Activated T-helper 17 cell treated with anti-CD3 and anti-CD28 coated beads, Interleukin-2, amount 50 U/mL, for 72 hours (primary cell): ENCODE data around the gene DIP2A. TPM values are rescaled to one million over a fixed set of nuclear protein-coding genes. Genes with fewer than 3 reads are reported as not detected.
A peak's percentile ranks its signal among the peaks of the same experiment; 100 is the strongest.

ENCODE experiments used
- ATAC-seq: fragments of 150-1000 bp; cut with Tn5 transposase; replicated peaks from 2 replicates; pipeline ENCODE4 v1.10.0; 2021; ENCODE audit warnings: mild to moderate bottlenecking, moderate library complexity
- H3K27ac Mint-ChIP-seq: one replicate; pipeline ENCODE4 v1.8.0; 2022; ENCODE audit warnings: mixed read lengths
- H3K27me3 Mint-ChIP-seq: one replicate; pipeline ENCODE4 v1.8.0; 2022; ENCODE audit warnings: mixed read lengths
- H3K36me3 Mint-ChIP-seq: one replicate; pipeline ENCODE4 v1.8.0; 2022; ENCODE audit warnings: low read depth, mild to moderate bottlenecking, mixed read lengths
- H3K4me1 Mint-ChIP-seq: one replicate; pipeline ENCODE4 v1.8.0; 2022; ENCODE audit warnings: mixed read lengths
- H3K4me3 Mint-ChIP-seq: one replicate; pipeline ENCODE4 v1.8.0; 2022; ENCODE audit warnings: mild to moderate bottlenecking, mixed read lengths
- H3K9me3 Mint-ChIP-seq: one replicate; pipeline ENCODE4 v1.8.0; 2022; ENCODE audit warnings: mixed read lengths
- total RNA-seq, 2 donors: library from RNA; stranded (reverse); gene quantifications; one replicate each; pipeline ENCODE4 v1.2.3, GENCODE V29; 2022

The DIP2A gene
- total RNA-seq, result 10 to 100 TPM; 43.6 to 49.3 TPM

- H3K27me3 Mint-ChIP-seq, result no peaks in the 10 kb centered on the region
- peaks cover 14% of the 10 kb centered on the region for H3K4me1 Mint-ChIP-seq
- ATAC-seq, result peak; percentile 98
- H3K36me3 Mint-ChIP-seq, result peaks cover 24% of the 10 kb centered on the region
- peak within 1 kb of the TSS; percentile 90 for H3K27ac Mint-ChIP-seq
- no peaks in the 10 kb centered on the region for H3K9me3 Mint-ChIP-seq
- peak within 1 kb of the TSS; percentile 86 for H3K4me3 Mint-ChIP-seq
Measured at GRCh38 chr21:46458315-46459023, at the start of gene DIP2A. Gene DIP2A, plus strand, starts transcription at chr21:46458891. Its CDS starts 241 bp downstream, at chr21:46459132.

- H3K27ac Mint-ChIP-seq, result no peak overlapping the region
- no peaks in the 10 kb centered on the region for H3K9me3 Mint-ChIP-seq
- no peaks in the 10 kb centered on the region for H3K27me3 Mint-ChIP-seq
- H3K4me1 Mint-ChIP-seq, result no peaks in the 10 kb centered on the region
- H3K36me3 Mint-ChIP-seq, result peaks cover 42% of the 10 kb centered on the region
- no peak for ATAC-seq
- H3K4me3 Mint-ChIP-seq, result no peak overlapping the region
Measured at GRCh38 chr21:46409641-46410406, 48.9 kb upstream of the DIP2A start.

- H3K4me1 Mint-ChIP-seq, result no peaks in the 10 kb centered on the region
- no peaks in the 10 kb centered on the region for H3K9me3 Mint-ChIP-seq
- peaks cover 44% of the 10 kb centered on the region for H3K36me3 Mint-ChIP-seq
- no peak for ATAC-seq
- H3K4me3 Mint-ChIP-seq, result no peak overlapping the region
- no peaks in the 10 kb centered on the region for H3K27me3 Mint-ChIP-seq
- H3K27ac Mint-ChIP-seq, result no peak overlapping the region
Measured at GRCh38 chr21:46410516-46410915, 48.2 kb upstream of the DIP2A start.

GRCh38 chr21:46411236-46411635 is 47.5 kb upstream of the DIP2A start:
- no peak overlapping the region for H3K27ac Mint-ChIP-seq
- H3K4me1 Mint-ChIP-seq, result no peaks in the 10 kb centered on the region
- H3K4me3 Mint-ChIP-seq, result no peak overlapping the region
- peaks cover 49% of the 10 kb centered on the region for H3K36me3 Mint-ChIP-seq
- H3K27me3 Mint-ChIP-seq, result no peaks in the 10 kb centered on the region
- no peaks in the 10 kb centered on the region for H3K9me3 Mint-ChIP-seq
- no peak for ATAC-seq

GRCh38 chr21:46411691-46412090 is 47.0 kb upstream of the DIP2A start:
- Mint-ChIP-seq H3K9me3 (no peaks in the 10 kb centered on the region), H3K27me3 (no peaks in the 10 kb centered on the region), H3K27ac (no peak overlapping the region), H3K4me1 (no peaks in the 10 kb centered on the region), H3K4me3 (no peak overlapping the region), H3K36me3 (peaks cover 48% of the 10 kb centered on the region)
- no peak for ATAC-seq

- Mint-ChIP-seq H3K36me3 (peaks cover 44% of the 10 kb centered on the region), H3K27ac (no peak overlapping the region), H3K9me3 (no peaks in the 10 kb centered on the region), H3K4me1 (no peaks in the 10 kb centered on the region), H3K4me3 (no peak overlapping the region), H3K27me3 (no peaks in the 10 kb centered on the region)
- ATAC-seq, result no peak
Measured at GRCh38 chr21:46412521-46413364, 45.9 kb upstream of the DIP2A start.

GRCh38 chr21:46413365-46413696 is 45.4 kb upstream of the DIP2A start:
- Mint-ChIP-seq H3K9me3 (no peaks in the 10 kb centered on the region), H3K27ac (no peak overlapping the region), H3K27me3 (no peaks in the 10 kb centered on the region), H3K4me1 (no peaks in the 10 kb centered on the region), H3K36me3 (peaks cover 44% of the 10 kb centered on the region), H3K4me3 (no peak overlapping the region)
- ATAC-seq, result no peak

- Mint-ChIP-seq H3K36me3 (peaks cover 49% of the 10 kb centered on the region), H3K4me3 (no peak overlapping the region), H3K9me3 (no peaks in the 10 kb centered on the region), H3K4me1 (no peaks in the 10 kb centered on the region), H3K27ac (no peak overlapping the region), H3K27me3 (no peaks in the 10 kb centered on the region)
- no peak for ATAC-seq
Measured at GRCh38 chr21:46414965-46415275, 43.8 kb upstream of the DIP2A start.

GRCh38 chr21:46416551-46416950 is 42.1 kb upstream of the DIP2A start:
- Mint-ChIP-seq H3K27ac (no peak overlapping the region), H3K36me3 (peaks cover 43% of the 10 kb centered on the region), H3K9me3 (no peaks in the 10 kb centered on the region), H3K4me1 (no peaks in the 10 kb centered on the region), H3K27me3 (no peaks in the 10 kb centered on the region), H3K4me3 (no peak overlapping the region)
- no peak for ATAC-seq

- Mint-ChIP-seq H3K9me3 (no peaks in the 10 kb centered on the region), H3K27ac (no peak overlapping the region), H3K36me3 (peaks cover 43% of the 10 kb centered on the region), H3K4me3 (no peak overlapping the region), H3K27me3 (no peaks in the 10 kb centered on the region), H3K4me1 (no peaks in the 10 kb centered on the region)
- no peak for ATAC-seq
Measured at GRCh38 chr21:46418265-46418946, 40.3 kb upstream of the DIP2A start.

GRCh38 chr21:46420241-46421190 is 38.2 kb upstream of the DIP2A start:
- Mint-ChIP-seq H3K9me3 (no peaks in the 10 kb centered on the region), H3K27me3 (no peaks in the 10 kb centered on the region), H3K4me3 (no peak overlapping the region), H3K27ac (no peak overlapping the region), H3K36me3 (peaks cover 41% of the 10 kb centered on the region), H3K4me1 (no peaks in the 10 kb centered on the region)
- ATAC-seq, result no peak

- Mint-ChIP-seq H3K27me3 (no peaks in the 10 kb centered on the region), H3K4me3 (no peak overlapping the region), H3K4me1 (no peaks in the 10 kb centered on the region), H3K36me3 (peaks cover 34% of the 10 kb centered on the region), H3K9me3 (no peaks in the 10 kb centered on the region), H3K27ac (no peak overlapping the region)
- no peak for ATAC-seq
Measured at GRCh38 chr21:46421191-46421750, 37.4 kb upstream of the DIP2A start.

- no peaks in the 10 kb centered on the region for H3K4me1 Mint-ChIP-seq
- no peaks in the 10 kb centered on the region for H3K27me3 Mint-ChIP-seq
- H3K4me3 Mint-ChIP-seq, result no peak overlapping the region
- H3K36me3 Mint-ChIP-seq, result peaks cover 32% of the 10 kb centered on the region
- no peaks in the 10 kb centered on the region for H3K9me3 Mint-ChIP-seq
- no peak overlapping the region for H3K27ac Mint-ChIP-seq
- no peak for ATAC-seq
Measured at GRCh38 chr21:46421756-46422555, 36.7 kb upstream of the DIP2A start.
